MM.1S (cell line): ENCODE results near the gene RNASE7.

Experiments
- DNase-seq: peaks from one replicate; pipeline ENCODE4 v3.0.0-alpha.2; 2015
- H2AFZ ChIP-seq: fragments of 300-600 bp; sonication (generic); 2 replicates; pipeline ENCODE4 v1.6.0; 2016; ENCODE audit warnings: antibody characterized with exemption, low read length
- H3F3A ChIP-seq: fragments of 300-600 bp; sonication (generic); 2 replicates; pipeline ENCODE4 v1.6.1; 2016; ENCODE audit warnings: mild to moderate bottlenecking, antibody characterized with exemption, low read length, moderate library complexity, mixed read lengths; ENCODE audit not compliant: insufficient read depth
- H3K27ac ChIP-seq: fragments of 300-600 bp; sonication (generic); 2 replicates; pipeline ENCODE4 v1.5.1; 2016; ENCODE audit warnings: mild to moderate bottlenecking, low read length
- H3K27me3 ChIP-seq: fragments of 300-600 bp; sonication (generic); replicated peaks from 2 replicates; pipeline ENCODE4 v1.6.0; 2016; ENCODE audit warnings: low read length; ENCODE audit not compliant: insufficient read depth
- H3K36me3 ChIP-seq: fragments of 300-600 bp; sonication (generic); replicated peaks from 2 replicates; pipeline ENCODE4 v1.6.1; 2016; ENCODE audit warnings: mild to moderate bottlenecking, low read length, mixed read lengths; ENCODE audit not compliant: insufficient read depth
- H3K4me1 ChIP-seq: fragments of 300-600 bp; sonication (generic); 2 replicates; pipeline ENCODE4 v1.6.1; 2016; ENCODE audit warnings: low read length, mixed read lengths
- H3K4me2 ChIP-seq: fragments of 300-600 bp; sonication (generic); 2 replicates; pipeline ENCODE4 v1.6.0; 2016; ENCODE audit warnings: low read depth, low read length
- H3K4me3 ChIP-seq: fragments of 300-600 bp; sonication (generic); 2 replicates; pipeline ENCODE4 v1.5.1; 2016; ENCODE audit warnings: low read length, mixed read lengths
- H3K79me2 ChIP-seq: fragments of 300-600 bp; sonication (generic); 2 replicates; pipeline ENCODE4 v1.6.1; 2016; ENCODE audit warnings: mixed run types, low read length, mixed read lengths
- H3K9ac ChIP-seq: fragments of 300-600 bp; sonication (generic); 2 replicates; pipeline ENCODE4 v1.6.1; 2016; ENCODE audit warnings: low read length, mixed read lengths
- H3K9me2 ChIP-seq: fragments of 300-600 bp; sonication (generic); replicated peaks from 2 replicates; pipeline ENCODE4 v1.6.1; 2016; ENCODE audit warnings: mild to moderate bottlenecking, low read length, mixed read lengths; ENCODE audit not compliant: insufficient read depth
- H3K9me3 ChIP-seq: fragments of 300-600 bp; sonication (generic); replicated peaks from 2 replicates; pipeline ENCODE4 v1.6.1; 2016; ENCODE audit warnings: mild to moderate bottlenecking, low read length, mixed read lengths; ENCODE audit not compliant: insufficient read depth
- H4K20me1 ChIP-seq: fragments of 300-600 bp; sonication (generic); 2 replicates; pipeline ENCODE4 v1.6.1; 2016; ENCODE audit warnings: mild to moderate bottlenecking, low read length, moderate library complexity, mixed read lengths; ENCODE audit not compliant: insufficient read depth
- CTCF ChIP-seq: fragments of 300-600 bp; sonication (generic); IDR thresholded peaks from 2 replicates; pipeline ENCODE4 v1.5.1; 2016; ENCODE audit warnings: antibody characterized with exemption, low read length, mixed read lengths
- EZH2 ChIP-seq: fragments of 300-600 bp; sonication (generic); optimal IDR thresholded peaks from 2 replicates; pipeline ENCODE3; 2017; ENCODE audit warnings: low read depth, mild to moderate bottlenecking, antibody characterized with exemption, low read length, mixed read lengths
- EZH2phosphoT487 ChIP-seq: fragments of 300-600 bp; sonication (generic); IDR thresholded peaks from 2 replicates; pipeline ENCODE4 v1.6.1; 2018; ENCODE audit warnings: antibody characterized with exemption, low read length

Gene RNASE7

GRCh38 chr14:21043387-21043973 is 1.3 kb downstream of the RNASE7 start:
- Histone ChIP-seq H3K27me3 (no peaks in the 10 kb centered on the region), H3K4me2 (no peak overlapping the region), H3F3A (no peaks in the 10 kb centered on the region), H3K9me2 (no peaks in the 10 kb centered on the region), H3K4me1 (no peaks in the 10 kb centered on the region), H3K27ac (no peak overlapping the region), H3K9me3 (no peaks in the 10 kb centered on the region), H3K36me3 (no peaks in the 10 kb centered on the region), H3K4me3 (no peak overlapping the region), H4K20me1 (no peaks in the 10 kb centered on the region), H3K9ac (no peak overlapping the region), H3K79me2 (no peaks in the 10 kb centered on the region), H2AFZ (no peak overlapping the region)
- TF ChIP-seq EZH2: no peak
- no peak for TF ChIP-seq EZH2phosphoT487
- TF ChIP-seq CTCF: no peak
- DNase-seq: no peak

GRCh38 chr14:21043974-21044618 is 1.9 kb downstream of the RNASE7 start:
- Histone ChIP-seq H3K27me3 (no peaks in the 10 kb centered on the region), H2AFZ (no peak overlapping the region), H3K27ac (no peak overlapping the region), H3K9me2 (no peaks in the 10 kb centered on the region), H3K4me3 (no peak overlapping the region), H3K4me2 (no peak overlapping the region), H3F3A (no peaks in the 10 kb centered on the region), H3K9me3 (no peaks in the 10 kb centered on the region), H3K4me1 (no peaks in the 10 kb centered on the region), H3K9ac (no peak overlapping the region), H3K36me3 (no peaks in the 10 kb centered on the region), H4K20me1 (no peaks in the 10 kb centered on the region), H3K79me2 (no peaks in the 10 kb centered on the region)
- TF ChIP-seq CTCF (no peak), EZH2 (no peak), EZH2phosphoT487 (no peak)
- DNase-seq: no peak

- H3K36me3 ChIP-seq: no peaks in the 10 kb centered on the region
- no peaks in the 10 kb centered on the region for H3K9me3 ChIP-seq
- DNase-seq: no peak
- H3K4me3 ChIP-seq: no peak overlapping the region
- no peaks in the 10 kb centered on the region for H3K27me3 ChIP-seq
- H3K4me1 ChIP-seq: no peaks in the 10 kb centered on the region
- H3K79me2 ChIP-seq: no peaks in the 10 kb centered on the region
- H3K9ac ChIP-seq: no peak overlapping the region
- no peak overlapping the region for H2AFZ ChIP-seq
- H3K4me2 ChIP-seq: no peak overlapping the region
- no peak overlapping the region for H3K27ac ChIP-seq
- H4K20me1 ChIP-seq: no peaks in the 10 kb centered on the region
- H3K9me2 ChIP-seq: no peaks in the 10 kb centered on the region
- H3F3A ChIP-seq: no peaks in the 10 kb centered on the region
- TF ChIP-seq EZH2phosphoT487: no peak
- TF ChIP-seq CTCF: no peak
- TF ChIP-seq EZH2: no peak
Measured at GRCh38 chr14:21047378-21047781, 5.2 kb downstream of the RNASE7 start.
